ENCODE measurements around the gene PTPRG.

PTPRG gene

DNA sequence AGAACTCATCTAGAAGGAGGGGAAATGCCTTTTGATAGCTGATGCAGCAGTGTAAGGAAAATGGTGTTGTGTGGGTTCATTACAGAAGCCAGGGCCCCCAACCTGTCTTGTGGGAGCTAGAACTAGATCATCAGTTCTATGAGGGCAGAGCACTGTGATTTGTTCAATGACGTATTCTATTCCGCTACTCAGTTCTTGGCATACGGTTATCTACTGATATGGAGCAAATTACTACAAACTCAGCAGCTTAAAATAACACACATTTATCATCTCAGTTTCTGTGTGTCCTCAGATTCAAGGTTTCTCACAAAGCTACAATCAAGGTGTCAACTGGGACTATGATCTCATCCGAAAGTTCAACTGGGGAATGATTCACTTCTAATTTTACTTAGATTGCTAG, 561.4 kb downstream of the PTPRG start:
- no peaks in the 10 kb centered on the region for H3K9me2 ChIP-seq (replicated peaks; ENCODE audit: control insufficient read depth, low read length)
- no peaks in the 10 kb centered on the region for H3K9me3 ChIP-seq (ENCODE audit: control insufficient read depth, insufficient read depth, low read length)
- H3K4me3 ChIP-seq (ENCODE audit: low read length) = no peak overlapping the region
- H3K27me3 ChIP-seq (ENCODE audit: control insufficient read depth, low read length) = no peaks in the 10 kb centered on the region
- no peaks in the 10 kb centered on the region for H3K79me2 ChIP-seq (ENCODE audit: control insufficient read depth, low read length)
- H4K20me1 ChIP-seq (ENCODE audit: control insufficient read depth, insufficient read depth, low read depth, low read length) = no peaks in the 10 kb centered on the region
- no peaks in the 10 kb centered on the region for H3F3A ChIP-seq (ENCODE audit: control insufficient read depth, insufficient read depth)
- no peak overlapping the region for H3K4me2 ChIP-seq (ENCODE audit: low read length)
- H3K27ac ChIP-seq (ENCODE audit: low read depth, low read length) = no peak overlapping the region
- H3K36me3 ChIP-seq (ENCODE audit: control insufficient read depth, low read length) = no peaks in the 10 kb centered on the region
- TF ChIP-seq, protein P1, sequence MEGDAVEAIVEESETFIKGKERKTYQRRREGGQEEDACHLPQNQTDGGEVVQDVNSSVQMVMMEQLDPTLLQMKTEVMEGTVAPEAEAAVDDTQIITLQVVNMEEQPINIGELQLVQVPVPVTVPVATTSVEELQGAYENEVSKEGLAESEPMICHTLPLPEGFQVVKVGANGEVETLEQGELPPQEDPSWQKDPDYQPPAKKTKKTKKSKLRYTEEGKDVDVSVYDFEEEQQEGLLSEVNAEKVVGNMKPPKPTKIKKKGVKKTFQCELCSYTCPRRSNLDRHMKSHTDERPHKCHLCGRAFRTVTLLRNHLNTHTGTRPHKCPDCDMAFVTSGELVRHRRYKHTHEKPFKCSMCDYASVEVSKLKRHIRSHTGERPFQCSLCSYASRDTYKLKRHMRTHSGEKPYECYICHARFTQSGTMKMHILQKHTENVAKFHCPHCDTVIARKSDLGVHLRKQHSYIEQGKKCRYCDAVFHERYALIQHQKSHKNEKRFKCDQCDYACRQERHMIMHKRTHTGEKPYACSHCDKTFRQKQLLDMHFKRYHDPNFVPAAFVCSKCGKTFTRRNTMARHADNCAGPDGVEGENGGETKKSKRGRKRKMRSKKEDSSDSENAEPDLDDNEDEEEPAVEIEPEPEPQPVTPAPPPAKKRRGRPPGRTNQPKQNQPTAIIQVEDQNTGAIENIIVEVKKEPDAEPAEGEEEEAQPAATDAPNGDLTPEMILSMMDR (IDR thresholded peaks at IDR 0.05; ENCODE audit: low read depth, low read length, poor library complexity, severe bottlenecking) = no peak
- no peak for TF ChIP-seq EZH2phosphoT487 (IDR thresholded peaks at IDR 0.05; ENCODE audit: borderline replicate concordance, low read length)
- no peaks in the 10 kb centered on the region for H3K4me1 ChIP-seq (ENCODE audit: control insufficient read depth, low read length)

DNA sequence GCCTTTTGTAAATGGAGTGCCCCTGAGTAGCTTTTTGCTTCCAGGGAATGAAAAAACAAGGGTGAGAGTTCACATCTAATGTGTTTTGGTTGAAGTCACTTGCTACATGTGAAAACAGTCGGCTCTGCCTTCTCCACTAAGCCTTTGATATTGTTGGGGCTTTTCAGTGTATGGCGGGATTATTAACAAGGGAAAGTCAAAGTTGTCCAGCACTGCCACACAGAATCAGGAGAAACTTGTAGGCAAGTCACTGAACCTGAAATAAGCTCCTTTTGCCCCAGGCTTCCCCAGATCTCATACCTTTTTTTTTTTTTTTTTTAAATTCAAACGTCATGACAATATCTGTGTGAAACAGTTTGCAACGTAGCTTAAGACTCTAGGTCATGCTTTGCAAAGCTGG, 564.0 kb downstream of the PTPRG start:
- no peak for TF ChIP-seq EZH2phosphoT487 (IDR thresholded peaks at IDR 0.05; ENCODE audit: borderline replicate concordance, low read length)
- TF ChIP-seq, protein P1 (IDR thresholded peaks at IDR 0.05; ENCODE audit: low read depth, low read length, poor library complexity, severe bottlenecking) = no peak
- no peaks in the 10 kb centered on the region for H3K4me1 ChIP-seq (ENCODE audit: control insufficient read depth, low read length)

DNA sequence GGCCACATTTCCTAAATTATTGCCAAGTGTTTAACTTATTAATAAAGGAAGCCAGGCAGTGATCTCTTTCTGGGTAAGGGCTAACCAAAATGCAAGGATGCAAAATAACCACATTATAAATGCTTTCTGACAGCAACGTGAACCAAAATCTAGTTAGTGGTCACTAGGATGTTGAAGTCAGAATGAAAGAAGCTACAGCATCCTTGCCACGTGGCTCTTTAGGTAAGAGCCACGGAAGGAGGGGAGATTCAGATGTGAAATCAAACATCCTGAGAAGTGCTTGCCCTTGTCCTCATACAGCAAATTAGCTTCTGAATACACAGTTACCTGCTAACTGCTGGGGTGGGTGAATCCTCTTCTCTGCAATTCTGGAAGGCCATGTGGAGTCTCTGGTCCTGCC, 565.7 kb downstream of the PTPRG start:
- Histone ChIP-seq H3K9me2 (replicated peaks; ENCODE audit: control insufficient read depth, low read length) (no peaks in the 10 kb centered on the region), H4K20me1 (ENCODE audit: control insufficient read depth, insufficient read depth, low read depth, low read length) (no peaks in the 10 kb centered on the region), H3K36me3 (ENCODE audit: control insufficient read depth, low read length) (no peaks in the 10 kb centered on the region), H3K27ac (ENCODE audit: low read depth, low read length) (no peak overlapping the region), H3K79me2 (ENCODE audit: control insufficient read depth, low read length) (no peaks in the 10 kb centered on the region), H3K9me3 (ENCODE audit: control insufficient read depth, insufficient read depth, low read length) (no peaks in the 10 kb centered on the region), H3K4me1 (ENCODE audit: control insufficient read depth, low read length) (no peaks in the 10 kb centered on the region), H3K27me3 (ENCODE audit: control insufficient read depth, low read length) (no peaks in the 10 kb centered on the region), H3F3A (ENCODE audit: control insufficient read depth, insufficient read depth) (no peaks in the 10 kb centered on the region), H3K4me3 (ENCODE audit: low read length) (no peak overlapping the region), H3K4me2 (ENCODE audit: low read length) (no peak overlapping the region)
- TF ChIP-seq, protein P1 (IDR thresholded peaks at IDR 0.05; ENCODE audit: low read depth, low read length, poor library complexity, severe bottlenecking) = no peak
- TF ChIP-seq EZH2phosphoT487 (IDR thresholded peaks at IDR 0.05; ENCODE audit: borderline replicate concordance, low read length) = no peak

More for the DNA sequence above, 564.0 kb downstream of the PTPRG start:
- H3K9me2 ChIP-seq (replicated peaks; ENCODE audit: control insufficient read depth, low read length) = no peaks in the 10 kb centered on the region
- H3K36me3 ChIP-seq (ENCODE audit: control insufficient read depth, low read length) = no peaks in the 10 kb centered on the region
- H3K79me2 ChIP-seq (ENCODE audit: control insufficient read depth, low read length) = no peaks in the 10 kb centered on the region
- H3K27me3 ChIP-seq (ENCODE audit: control insufficient read depth, low read length) = no peaks in the 10 kb centered on the region
- no peaks in the 10 kb centered on the region for H3F3A ChIP-seq (ENCODE audit: control insufficient read depth, insufficient read depth)
- H3K4me3 ChIP-seq (ENCODE audit: low read length) = no peak overlapping the region
- H4K20me1 ChIP-seq (ENCODE audit: control insufficient read depth, insufficient read depth, low read depth, low read length) = no peaks in the 10 kb centered on the region
- H3K9me3 ChIP-seq (ENCODE audit: control insufficient read depth, insufficient read depth, low read length) = no peaks in the 10 kb centered on the region
- no peak overlapping the region for H3K4me2 ChIP-seq (ENCODE audit: low read length)
- no peak overlapping the region for H3K27ac ChIP-seq (ENCODE audit: low read depth, low read length)

DNA sequence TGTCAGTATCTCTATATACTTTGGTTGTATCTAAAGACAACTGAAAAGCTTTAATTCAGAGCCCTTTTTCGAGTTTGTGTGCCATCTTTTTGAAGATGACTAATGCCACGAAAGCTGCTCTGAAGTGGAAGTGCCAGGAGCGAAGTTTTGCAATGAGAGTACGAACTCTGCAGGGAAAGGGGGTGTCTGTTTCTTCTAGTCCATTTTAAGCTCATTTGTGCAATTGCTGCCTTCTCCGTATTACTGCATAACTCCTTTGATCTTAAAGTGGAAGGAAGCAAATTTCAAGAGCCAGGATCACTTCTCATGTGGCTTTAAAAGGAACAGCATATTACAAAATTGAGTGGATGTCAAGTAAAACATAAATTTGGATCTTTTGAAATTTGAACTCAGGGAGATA, 566.7 kb downstream of the PTPRG start:
- no peak overlapping the region for H3K27ac ChIP-seq (ENCODE audit: low read depth, low read length)

More for the DNA sequence above, 566.7 kb downstream of the PTPRG start:
- Histone ChIP-seq H3K36me3 (ENCODE audit: control insufficient read depth, low read length) (no peaks in the 10 kb centered on the region), H3K9me3 (ENCODE audit: control insufficient read depth, insufficient read depth, low read length) (no peaks in the 10 kb centered on the region), H3K4me3 (ENCODE audit: low read length) (no peak overlapping the region), H3K4me1 (ENCODE audit: control insufficient read depth, low read length) (no peaks in the 10 kb centered on the region), H4K20me1 (ENCODE audit: control insufficient read depth, insufficient read depth, low read depth, low read length) (no peaks in the 10 kb centered on the region), H3F3A (ENCODE audit: control insufficient read depth, insufficient read depth) (no peaks in the 10 kb centered on the region), H3K4me2 (ENCODE audit: low read length) (no peak overlapping the region), H3K27me3 (ENCODE audit: control insufficient read depth, low read length) (peaks cover 2% of the 10 kb centered on the region; the same call in 1 of the 2 replicates), H3K9me2 (replicated peaks; ENCODE audit: control insufficient read depth, low read length) (no peaks in the 10 kb centered on the region), H3K79me2 (ENCODE audit: control insufficient read depth, low read length) (no peaks in the 10 kb centered on the region)
- TF ChIP-seq, protein P1 (IDR thresholded peaks at IDR 0.05; ENCODE audit: low read depth, low read length, poor library complexity, severe bottlenecking) = no peak
- no peak for TF ChIP-seq EZH2phosphoT487 (IDR thresholded peaks at IDR 0.05; ENCODE audit: borderline replicate concordance, low read length)

Measured in DOHH2 (cell line).